Measurements from ENCODE around the gene CELSR1.

Gene CELSR1

GRCh38 chr22:46574993-46575910 is 37.8 kb upstream of the CELSR1 start:
- no peak for DNase-seq (ENCODE audit: low read depth)

DNA sequence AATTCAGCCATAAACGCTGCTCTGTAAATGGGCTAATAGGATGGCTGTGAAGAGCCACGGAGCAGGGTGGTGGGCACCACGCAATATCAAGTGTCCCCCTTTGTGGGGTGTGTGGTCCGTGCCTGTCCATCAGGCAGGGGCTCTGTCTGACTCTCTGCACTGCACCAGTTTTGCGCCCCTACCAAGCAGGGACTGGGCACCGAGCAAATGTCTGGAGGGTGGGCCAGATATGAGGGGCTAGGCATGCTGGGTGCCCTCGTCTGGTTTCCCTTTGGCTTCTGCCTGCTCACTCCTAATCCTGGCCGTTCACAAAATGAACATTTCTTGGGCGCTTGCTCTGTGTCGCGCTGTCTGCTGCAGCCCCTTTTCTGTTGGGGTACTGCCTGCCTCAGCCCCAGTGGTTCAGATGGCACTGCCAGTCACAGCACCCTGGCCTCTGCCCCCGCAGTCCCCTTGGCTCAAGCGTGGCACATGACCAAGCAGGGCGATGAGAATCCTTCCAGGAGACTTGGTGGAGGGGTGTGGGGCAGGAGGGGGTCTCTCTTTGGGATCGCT is 37.1 kb upstream of the CELSR1 start:
- no peak for DNase-seq (ENCODE audit: low read depth)

DNA sequence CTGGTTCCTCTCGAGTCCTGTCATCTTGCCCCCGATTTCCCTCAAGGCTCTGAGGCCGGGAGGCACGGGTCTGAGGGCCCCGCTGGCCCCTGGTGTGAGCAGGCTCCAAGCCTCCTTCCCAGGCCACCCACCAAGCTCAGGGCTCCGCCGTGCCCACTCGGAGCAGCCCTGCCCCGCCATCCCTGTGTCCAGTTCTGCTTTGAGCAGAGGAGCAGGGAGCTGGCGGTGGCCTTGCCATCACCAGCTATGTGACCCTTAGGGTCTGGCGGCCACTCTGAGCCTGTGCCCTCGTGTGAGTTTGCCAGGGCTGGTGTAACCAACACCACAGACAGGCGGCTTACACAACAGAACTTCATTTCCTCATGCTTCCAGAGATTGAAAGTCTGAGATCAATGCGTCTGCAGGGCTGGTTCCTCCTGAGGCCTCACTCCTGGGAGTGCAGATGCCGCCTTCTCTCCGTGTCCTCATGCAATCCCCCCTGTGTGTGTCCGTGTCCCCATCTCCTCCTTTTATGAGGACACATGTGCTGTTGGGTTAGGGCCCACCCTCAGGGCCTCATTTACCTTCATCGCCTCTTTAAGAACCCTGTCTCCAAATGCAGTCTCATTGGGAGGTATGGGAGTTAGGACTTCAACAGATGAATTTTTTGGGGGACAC is 36.5 kb upstream of the CELSR1 start:
- DNase-seq (ENCODE audit: low read depth): no peak

DNA sequence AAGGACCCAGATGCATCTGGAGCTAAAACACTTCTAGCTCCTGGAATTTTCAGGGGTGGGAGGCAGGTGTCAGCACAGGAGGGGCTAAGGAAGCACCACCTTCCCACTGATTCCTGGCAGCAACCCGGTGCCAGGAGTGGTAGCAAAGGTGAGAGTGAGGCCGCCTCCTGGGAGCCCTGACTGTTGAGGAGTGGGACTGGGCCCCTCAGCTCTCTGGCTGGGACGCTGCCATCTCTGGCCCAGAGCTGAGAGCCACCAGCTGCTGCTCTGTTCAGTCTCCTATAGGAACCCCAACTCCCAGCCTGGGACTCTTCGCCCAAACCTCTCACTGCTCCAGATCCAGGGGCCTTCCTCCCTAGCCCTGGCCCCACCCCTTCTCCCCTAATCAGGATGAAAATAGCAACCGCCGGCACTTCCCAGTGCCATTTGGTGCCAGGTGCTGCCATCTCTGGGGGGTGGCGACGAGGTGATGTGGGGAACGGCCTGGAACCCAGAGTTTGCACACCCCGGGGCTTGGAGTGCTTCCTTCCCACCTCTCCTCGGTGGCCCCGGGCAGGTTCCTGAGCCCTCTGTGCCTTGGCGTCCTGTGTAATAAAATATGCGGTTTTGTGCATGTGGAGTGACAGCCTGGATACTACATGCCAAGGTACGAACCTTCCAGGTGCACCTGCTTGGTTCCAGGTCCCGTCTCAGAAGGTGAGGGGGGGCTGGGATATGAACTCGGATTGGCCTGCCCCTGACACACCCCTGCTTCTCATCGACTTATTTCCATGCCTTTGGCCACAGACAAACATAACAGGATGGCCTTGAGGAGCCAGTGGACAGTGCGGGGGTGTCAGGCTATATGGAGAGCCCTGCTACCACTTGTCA is 35.7 kb upstream of the CELSR1 start:
- DNase-seq (ENCODE audit: low read depth): no peak

GRCh38 chr22:46571642-46572250 is 34.3 kb upstream of the CELSR1 start:
- DNase-seq (ENCODE audit: low read depth): no peak

- DNase-seq (ENCODE audit: low read depth): no peak
Measured at GRCh38 chr22:46569848-46570695, 32.7 kb upstream of the CELSR1 start.

GRCh38 chr22:46569055-46569847 is 31.8 kb upstream of the CELSR1 start:
- DNase-seq (ENCODE audit: low read depth): no peak

- DNase-seq (ENCODE audit: low read depth): no peak
Measured at GRCh38 chr22:46568102-46568809, 30.8 kb upstream of the CELSR1 start.

DNA sequence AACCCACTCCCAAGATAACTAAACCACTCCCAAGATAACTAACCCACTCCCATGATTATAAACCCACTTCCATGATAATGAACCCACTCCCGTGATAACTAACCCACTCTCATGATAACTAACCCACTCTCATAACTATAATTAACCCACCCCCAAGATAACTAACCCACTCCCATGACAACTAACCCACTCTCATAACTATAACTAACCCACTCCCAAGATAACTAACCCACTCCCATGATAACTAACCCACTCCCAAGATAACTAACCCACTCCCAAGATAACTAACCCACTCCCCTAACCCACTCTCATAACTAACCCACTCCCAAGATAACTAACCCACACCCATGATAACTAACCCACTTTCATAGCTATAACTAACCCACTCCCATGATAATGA is 30.1 kb upstream of the CELSR1 start:
- DNase-seq (ENCODE audit: low read depth): no peak

- no peak for DNase-seq (ENCODE audit: low read depth)
Measured at GRCh38 chr22:46564084-46564714, 26.8 kb upstream of the CELSR1 start.

GRCh38 chr22:46563381-46564083 is 26.1 kb upstream of the CELSR1 start:
- DNase-seq (ENCODE audit: low read depth): peak; percentile 65

GRCh38 chr22:46561435-46561905 is 24.1 kb upstream of the CELSR1 start:
- DNase-seq (ENCODE audit: low read depth): peak; percentile 39

DNA sequence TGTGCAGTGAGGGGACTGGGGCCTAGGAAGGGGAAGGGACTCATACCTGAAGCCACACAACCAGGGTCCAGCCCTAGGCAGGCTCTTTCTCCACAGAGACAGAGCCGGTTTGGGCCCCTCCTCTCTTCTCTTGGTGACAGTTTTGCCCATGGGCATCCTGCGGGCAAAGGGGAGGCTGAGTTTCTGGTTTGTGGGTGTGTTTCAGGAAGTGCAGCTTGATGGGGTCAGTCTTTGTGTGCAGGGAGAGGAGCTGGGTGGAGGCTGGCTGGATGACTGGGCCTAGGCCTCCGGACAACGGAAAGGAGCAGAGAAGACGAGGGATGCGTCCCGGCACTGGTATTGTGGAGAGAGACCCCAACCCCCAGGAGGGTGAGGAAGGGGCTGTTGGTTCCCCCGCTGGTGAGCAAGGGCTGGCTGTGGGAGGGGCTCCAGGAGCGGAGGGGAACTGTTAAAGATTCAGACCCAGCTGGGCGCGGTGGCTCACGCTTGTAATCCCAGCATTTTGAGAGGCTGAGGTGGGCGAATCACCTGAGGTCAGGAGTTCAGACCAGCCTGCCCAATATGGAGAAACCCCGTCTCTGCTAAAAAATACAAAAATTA is 23.4 kb upstream of the CELSR1 start:
- DNase-seq (ENCODE audit: low read depth): no peak

GRCh38 chr22:46557736-46558480 is 20.5 kb upstream of the CELSR1 start:
- no peak for DNase-seq (ENCODE audit: low read depth)

DNA sequence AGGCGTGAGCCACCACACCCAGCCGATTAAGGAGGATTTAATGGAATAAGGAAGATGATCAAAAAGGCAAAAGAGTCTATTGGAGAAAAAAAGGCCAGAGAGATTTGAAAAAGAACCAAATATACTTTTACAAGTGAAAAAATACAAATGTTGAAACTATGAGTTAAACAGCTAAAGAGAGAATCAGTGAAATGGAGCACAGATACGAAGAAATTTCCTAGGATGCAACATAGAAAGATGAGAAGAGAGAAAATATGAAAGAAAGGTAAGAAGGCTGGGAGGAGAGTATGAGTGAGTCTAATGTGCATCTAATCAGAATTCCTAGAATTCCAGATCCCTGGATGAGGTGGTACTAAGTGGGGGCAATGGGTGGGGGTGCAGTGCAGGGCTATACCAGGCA is 19.4 kb upstream of the CELSR1 start:
- no peak for DNase-seq (ENCODE audit: low read depth)

DNA sequence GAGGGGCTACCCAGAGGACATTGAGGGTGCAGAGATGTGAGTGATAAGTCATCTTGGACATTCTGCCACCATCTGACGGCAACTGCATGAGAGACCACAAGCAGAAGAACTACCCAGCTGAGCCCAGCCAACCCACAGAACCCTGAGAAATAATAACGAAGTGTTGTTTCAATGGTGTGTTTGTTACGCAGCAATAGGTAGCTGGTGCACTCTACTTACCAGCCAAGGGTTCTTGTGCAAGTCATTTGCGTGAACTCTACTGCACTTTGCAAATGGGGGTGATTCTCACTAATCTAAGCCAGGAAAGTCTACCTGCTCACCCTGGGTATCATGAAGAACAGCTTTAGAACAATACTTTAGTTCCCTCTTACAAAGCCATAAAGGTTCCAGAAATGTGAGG is 15.8 kb upstream of the CELSR1 start:
- no peak for DNase-seq (ENCODE audit: low read depth)

- DNase-seq (ENCODE audit: low read depth): no peak
Measured at GRCh38 chr22:46551996-46552395, 14.6 kb upstream of the CELSR1 start.
